ELF-1 (cell line): ENCODE measurements around the gene CPXM1.
"Not testable (repeated sequence)": the region's sequence is repeated elsewhere in the genome, so short reads cannot be mapped to it uniquely, and the experiment has no call there.

Source experiments
- DNase-seq: peaks from one replicate; pipeline ENCODE4 v3.0.0-alpha.2; 2016; ENCODE audit warnings: low read depth, low spot score

Gene CPXM1

GRCh38 chr20:2800521-2801285 lies at the start of gene CPXM1:
TSS of gene CPXM1 (minus strand) at chr20:2800627. CDS start at chr20:2800572, 55 bp downstream.
- DNase-seq = peak; percentile 77

DNA sequence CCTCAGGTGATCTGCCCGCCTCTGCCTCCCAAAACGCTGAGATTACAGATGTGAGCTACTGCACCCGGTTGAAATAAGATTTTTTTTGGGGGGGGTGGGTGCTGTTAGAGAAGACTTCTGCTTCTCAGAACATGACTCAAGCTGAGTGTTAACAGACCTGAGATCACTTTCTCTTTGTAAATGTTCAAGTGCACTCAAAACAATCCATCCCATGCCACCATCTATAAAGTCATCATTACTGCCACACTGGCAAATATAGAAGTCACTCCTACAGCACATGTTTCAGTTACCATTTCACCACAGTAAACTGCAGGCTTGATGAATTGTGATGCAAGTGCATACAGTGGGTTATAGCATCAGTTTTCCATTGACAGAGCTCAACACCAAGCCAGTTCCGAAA lies 49.1 kb upstream of the CPXM1 start:
- DNase-seq = no peak

DNA sequence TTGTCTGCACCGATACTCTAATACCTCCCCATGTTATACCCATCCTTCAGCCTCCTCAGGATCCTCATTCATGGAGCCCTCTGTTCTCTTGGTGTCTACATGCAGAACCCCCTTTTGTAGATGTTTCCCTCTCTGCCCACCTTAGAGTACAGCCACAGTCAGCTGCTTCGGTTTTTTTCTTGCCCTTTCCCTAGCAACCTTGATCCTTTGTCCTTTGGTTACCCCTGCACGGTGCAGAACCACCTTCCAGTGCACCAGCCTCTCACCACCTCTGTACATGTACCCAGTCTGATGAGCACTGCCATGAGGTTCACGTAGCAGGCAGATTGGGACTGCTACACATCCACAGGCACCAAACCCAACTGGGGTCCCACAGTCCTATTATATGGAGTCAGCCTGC lies 47.4 kb upstream of the CPXM1 start:
- DNase-seq = no peak

DNA sequence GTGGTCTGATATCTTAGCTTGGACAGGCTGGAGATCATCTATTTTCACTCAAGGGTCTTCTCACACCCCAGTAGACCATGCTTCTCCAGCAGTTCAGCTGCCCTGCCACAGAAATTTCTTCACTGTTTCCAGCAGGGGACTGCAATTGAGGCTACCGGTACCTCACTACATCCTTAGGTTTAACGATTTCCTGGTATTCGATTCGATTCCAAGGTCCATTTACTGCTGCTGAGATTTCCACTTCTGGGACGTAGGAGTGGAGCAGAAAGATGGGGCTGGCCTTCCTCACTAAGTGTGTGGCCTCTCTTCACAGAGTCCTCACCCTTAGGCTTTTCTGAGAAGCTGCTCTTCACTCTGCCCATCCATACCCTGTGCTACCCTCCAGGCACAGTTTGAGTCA lies 46.3 kb upstream of the CPXM1 start:
- DNase-seq = no peak

DNA sequence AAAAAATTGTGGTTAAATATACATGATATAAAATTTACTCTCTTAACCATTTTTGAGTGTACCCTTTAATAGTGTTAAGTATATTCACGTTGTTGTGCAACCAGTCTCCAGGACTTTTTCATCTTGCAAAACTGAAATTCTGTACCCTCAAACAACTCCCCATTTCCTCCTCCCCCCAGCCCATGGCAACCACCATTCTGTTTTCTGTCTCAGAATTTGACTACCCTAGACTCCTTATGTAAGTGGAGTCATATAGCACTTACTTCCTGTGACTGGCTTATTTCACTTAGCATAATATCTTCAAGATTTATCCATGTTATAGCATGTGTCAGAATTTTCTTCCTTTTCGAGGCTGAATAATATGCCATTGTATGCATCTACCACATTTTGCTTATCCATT lies 45.2 kb upstream of the CPXM1 start:
- no peak for DNase-seq

DNA sequence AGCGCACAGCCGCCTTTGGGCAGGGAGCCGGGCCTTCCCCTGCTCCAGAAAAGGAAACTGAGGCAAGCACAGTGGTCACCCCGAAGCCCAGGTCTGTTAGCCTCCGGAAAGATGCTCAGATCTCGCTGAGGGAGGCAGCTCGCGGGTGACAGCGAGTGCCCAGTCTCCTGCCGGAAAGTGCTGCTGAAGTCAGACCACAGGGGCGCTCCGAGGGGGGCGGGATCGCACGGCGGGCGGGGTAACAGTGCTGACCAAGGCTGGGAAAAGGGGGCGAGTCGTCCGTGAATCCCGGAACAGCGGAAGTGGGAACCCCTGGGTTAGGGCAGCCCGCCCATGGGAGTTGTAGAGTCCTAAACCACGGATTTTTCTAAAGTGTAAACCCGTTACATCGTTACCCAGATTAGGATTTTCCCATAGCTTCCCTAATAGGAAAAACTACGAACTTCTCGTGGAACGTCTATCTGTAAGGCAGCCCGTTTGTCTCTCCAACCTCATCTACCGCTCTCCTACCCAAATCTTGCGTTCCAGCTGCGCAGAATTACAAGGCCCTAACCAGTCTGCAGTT lies 40.6 kb upstream of the CPXM1 start:
- peak; percentile 28 for DNase-seq

GRCh38 chr20:2840138-2840966 lies 39.9 kb upstream of the CPXM1 start, which contains the start of the genes PCED1A and VPS16:
TSS of gene PCED1A (minus strand) at chr20:2840655. CDS start at chr20:2839912, 743 bp downstream.
TSS of gene VPS16 (plus strand) at chr20:2840745. CDS start at chr20:2840775, 30 bp downstream.
- DNase-seq = peak; percentile 88

DNA sequence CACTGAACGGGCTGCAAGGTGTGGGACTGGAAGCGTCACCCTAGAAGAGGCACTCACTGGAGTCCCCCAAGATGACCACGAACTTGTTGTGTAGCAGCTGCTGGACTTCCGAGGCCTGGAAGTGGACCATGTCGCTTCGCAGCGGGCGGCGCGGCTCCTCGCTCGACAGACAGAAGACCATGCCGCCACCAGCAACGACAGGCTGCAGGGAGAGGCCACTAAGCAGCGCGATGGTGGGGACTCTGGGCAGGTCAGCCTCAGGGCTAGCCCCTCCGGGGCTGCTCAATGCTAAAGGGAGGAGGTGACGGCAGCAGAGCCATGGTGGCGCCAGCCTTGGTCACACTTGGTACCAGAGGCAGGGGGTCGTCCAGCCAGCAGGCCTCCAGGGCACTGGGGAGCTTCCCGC lies 39.3 kb upstream of the CPXM1 start:
- DNase-seq = peak; percentile 15

GRCh38 chr20:2838847-2839671 lies 38.6 kb upstream of the CPXM1 start:
- no peak for DNase-seq

GRCh38 chr20:2838170-2838797 lies 37.9 kb upstream of the CPXM1 start:
- DNase-seq = no peak

DNA sequence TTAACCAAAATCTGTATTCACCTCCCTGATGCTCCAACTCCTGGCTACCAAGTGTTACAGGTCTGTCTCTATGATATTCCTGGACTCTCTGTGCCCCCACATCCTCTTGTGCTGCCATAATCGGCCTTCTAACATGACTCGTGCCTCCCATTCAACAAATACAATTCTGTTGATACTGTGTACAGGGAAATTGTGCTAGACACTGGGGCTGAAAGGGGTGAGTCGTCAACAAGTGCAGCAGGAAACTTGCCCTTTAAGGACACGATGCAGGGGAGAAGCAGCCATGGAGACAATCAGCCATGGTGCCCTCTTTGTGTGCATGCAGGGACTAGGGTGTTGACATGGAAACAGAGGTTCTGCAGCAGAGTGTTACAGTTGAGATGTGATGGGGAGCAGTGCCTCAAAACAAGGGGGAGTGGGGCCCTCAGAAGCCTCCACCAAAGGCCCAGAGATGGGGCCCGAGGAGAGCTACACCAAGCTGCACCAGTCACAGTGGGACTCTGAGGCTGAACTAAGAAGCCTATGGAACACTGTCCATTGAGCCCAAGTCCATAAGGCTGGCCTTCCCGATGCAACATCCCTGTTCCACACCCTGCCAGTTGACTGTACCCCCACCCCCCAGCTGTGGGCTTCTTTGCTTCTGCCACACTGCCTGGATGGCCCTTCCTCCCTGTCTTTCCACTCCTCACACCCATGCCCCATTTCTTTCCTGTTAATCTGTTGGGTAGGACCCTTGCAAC lies 37.0 kb upstream of the CPXM1 start:
- DNase-seq = no peak

GRCh38 chr20:2836035-2836434 lies 35.6 kb upstream of the CPXM1 start:
- no peak for DNase-seq

GRCh38 chr20:2835331-2835796 lies 34.9 kb upstream of the CPXM1 start:
- no peak for DNase-seq

GRCh38 chr20:2834401-2835110 lies 34.1 kb upstream of the CPXM1 start:
- DNase-seq = no peak

DNA sequence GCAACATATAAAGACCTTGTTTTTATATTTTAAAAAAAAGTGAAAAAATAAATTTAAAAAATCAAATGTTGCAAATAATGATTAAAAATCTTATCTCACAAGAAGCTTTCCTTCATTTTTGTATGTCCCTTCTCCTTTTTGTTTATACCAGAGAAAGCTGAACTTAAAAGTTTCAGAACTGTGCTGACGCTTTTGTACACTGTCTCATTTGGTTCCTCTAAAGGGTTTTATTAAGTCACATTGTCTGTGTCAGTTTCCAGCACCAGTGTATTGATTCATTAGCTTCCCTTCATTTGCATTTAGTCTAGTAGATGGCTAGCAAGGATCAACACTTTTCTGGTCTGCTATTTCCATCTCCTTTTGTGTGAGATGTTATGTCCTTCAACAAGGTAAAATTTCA lies 33.3 kb upstream of the CPXM1 start:
- DNase-seq = no peak

- not testable (repeated sequence) for DNase-seq
Measured at GRCh38 chr20:2831206-2831605, 30.8 kb upstream of the CPXM1 start.

- no peak for DNase-seq
Measured at GRCh38 chr20:2829376-2829775, 28.9 kb upstream of the CPXM1 start.

GRCh38 chr20:2826655-2827054 lies 26.2 kb upstream of the CPXM1 start:
- DNase-seq = no peak

- DNase-seq = no peak
Measured at GRCh38 chr20:2825761-2826160, 25.3 kb upstream of the CPXM1 start.

- DNase-seq = peak; percentile 27
Measured at GRCh38 chr20:2822073-2822472, 21.6 kb upstream of the CPXM1 start.
